WTC11 (cell line): ENCODE results near the gene NECAB3.

Experiments
- ELF4 ChIP-seq: sonication (generic); formaldehyde crosslinking; IDR thresholded peaks from 2 replicates; pipeline ENCODE4 v1.8.1; 2022; ENCODE audit warnings: low read depth, mild to moderate bottlenecking, moderate library complexity, missing genetic modification reagents
- ESRRA ChIP-seq: sonication (generic); formaldehyde crosslinking; IDR thresholded peaks from 2 replicates; pipeline ENCODE4 v1.8.1; 2022; ENCODE audit warnings: mild to moderate bottlenecking, missing genetic modification reagents, borderline replicate concordance
- IRF2 ChIP-seq: sonication (generic); formaldehyde crosslinking; IDR thresholded peaks from 2 replicates; pipeline ENCODE4 v1.8.0; 2022; ENCODE audit warnings: low read depth, missing genetic modification reagents, borderline replicate concordance
- KAT7 ChIP-seq: sonication (generic); formaldehyde crosslinking; IDR thresholded peaks from 2 replicates; pipeline ENCODE4 v1.8.1; 2023; ENCODE audit warnings: missing genetic modification reagents, mild to moderate bottlenecking, borderline replicate concordance
- RELA ChIP-seq: sonication (generic); formaldehyde crosslinking; IDR thresholded peaks from 2 replicates; pipeline ENCODE4 v1.8.1; 2022; ENCODE audit warnings: missing genetic modification reagents, mild to moderate bottlenecking, borderline replicate concordance
- TEAD4 ChIP-seq: sonication (generic); formaldehyde crosslinking; IDR thresholded peaks from 2 replicates; pipeline ENCODE4 v1.8.0; 2022; ENCODE audit warnings: mild to moderate bottlenecking, missing genetic modification reagents
- TP53 ChIP-seq: sonication (generic); formaldehyde crosslinking; IDR thresholded peaks from 2 replicates; pipeline ENCODE4 v1.8.1; 2023; ENCODE audit warnings: mild to moderate bottlenecking, missing genetic modification reagents
- ZNF263 ChIP-seq: sonication (generic); formaldehyde crosslinking; IDR thresholded peaks from 2 replicates; pipeline ENCODE4 v1.8.1; 2022; ENCODE audit warnings: low read depth, mild to moderate bottlenecking, moderate library complexity, missing genetic modification reagents
- TF ChIP-seq, protein P1 (sequence below): fragments of 200-600 bp; IDR thresholded peaks from 2 replicates; pipeline ENCODE4 v1.8.0; 2022; ENCODE audit warnings: antibody characterized with exemption
- TF ChIP-seq, protein P2 (sequence below): sonication (generic); formaldehyde crosslinking; IDR thresholded peaks from 2 replicates; pipeline ENCODE4 v1.8.0; 2022; ENCODE audit warnings: mild to moderate bottlenecking, missing genetic modification reagents
- TF ChIP-seq, protein P3 (sequence below): sonication (generic); formaldehyde crosslinking; IDR thresholded peaks from 2 replicates; pipeline ENCODE4 v1.8.1; 2022; ENCODE audit warnings: mild to moderate bottlenecking, moderate library complexity, missing genetic modification reagents
- TF ChIP-seq, protein P4 (sequence below): sonication (generic); formaldehyde crosslinking; IDR thresholded peaks from 2 replicates; pipeline ENCODE4 v1.8.1; 2022; ENCODE audit warnings: low read depth, mild to moderate bottlenecking, moderate library complexity, missing genetic modification reagents, borderline replicate concordance
- TF ChIP-seq, protein P5 (sequence below): sonication (generic); formaldehyde crosslinking; IDR thresholded peaks from 2 replicates; pipeline ENCODE4 v1.8.1; 2023; ENCODE audit warnings: mild to moderate bottlenecking, missing genetic modification reagents, borderline replicate concordance
- TF ChIP-seq, protein P6 (sequence below): sonication (generic); formaldehyde crosslinking; IDR thresholded peaks from 2 replicates; pipeline ENCODE4 v1.8.1; 2022; ENCODE audit warnings: missing genetic modification reagents, borderline replicate concordance

DNA sequence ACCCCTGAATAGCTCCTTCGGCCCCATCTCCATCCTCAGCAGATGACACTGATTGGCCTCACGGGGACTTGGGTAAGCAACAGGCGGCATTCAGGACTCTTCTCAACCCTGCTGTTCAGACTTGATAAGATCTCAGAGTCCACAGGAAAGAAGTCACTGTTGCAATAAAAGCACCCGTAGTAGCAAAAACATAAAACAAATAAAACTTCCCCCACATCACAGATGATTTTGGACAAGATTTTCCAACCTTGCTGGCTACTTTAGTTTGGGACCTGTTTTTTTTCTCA lies 29.2 kb downstream of the NECAB3 start:
- TF ChIP-seq KAT7 (CRISPR knock-in tag) (no peak), TP53 (CRISPR knock-in tag) (no peak), TEAD4 (CRISPR knock-in tag) (no peak), IRF2 (CRISPR knock-in tag) (no peak), ESRRA (CRISPR knock-in tag) (no peak), ELF4 (CRISPR knock-in tag) (no peak), ZNF263 (no peak), RELA (no peak)
- TF ChIP-seq, protein P1, sequence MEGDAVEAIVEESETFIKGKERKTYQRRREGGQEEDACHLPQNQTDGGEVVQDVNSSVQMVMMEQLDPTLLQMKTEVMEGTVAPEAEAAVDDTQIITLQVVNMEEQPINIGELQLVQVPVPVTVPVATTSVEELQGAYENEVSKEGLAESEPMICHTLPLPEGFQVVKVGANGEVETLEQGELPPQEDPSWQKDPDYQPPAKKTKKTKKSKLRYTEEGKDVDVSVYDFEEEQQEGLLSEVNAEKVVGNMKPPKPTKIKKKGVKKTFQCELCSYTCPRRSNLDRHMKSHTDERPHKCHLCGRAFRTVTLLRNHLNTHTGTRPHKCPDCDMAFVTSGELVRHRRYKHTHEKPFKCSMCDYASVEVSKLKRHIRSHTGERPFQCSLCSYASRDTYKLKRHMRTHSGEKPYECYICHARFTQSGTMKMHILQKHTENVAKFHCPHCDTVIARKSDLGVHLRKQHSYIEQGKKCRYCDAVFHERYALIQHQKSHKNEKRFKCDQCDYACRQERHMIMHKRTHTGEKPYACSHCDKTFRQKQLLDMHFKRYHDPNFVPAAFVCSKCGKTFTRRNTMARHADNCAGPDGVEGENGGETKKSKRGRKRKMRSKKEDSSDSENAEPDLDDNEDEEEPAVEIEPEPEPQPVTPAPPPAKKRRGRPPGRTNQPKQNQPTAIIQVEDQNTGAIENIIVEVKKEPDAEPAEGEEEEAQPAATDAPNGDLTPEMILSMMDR, result no peak
- TF ChIP-seq, protein P2, sequence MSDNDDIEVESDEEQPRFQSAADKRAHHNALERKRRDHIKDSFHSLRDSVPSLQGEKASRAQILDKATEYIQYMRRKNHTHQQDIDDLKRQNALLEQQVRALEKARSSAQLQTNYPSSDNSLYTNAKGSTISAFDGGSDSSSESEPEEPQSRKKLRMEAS (CRISPR knock-in tag), result no peak
- TF ChIP-seq, protein P3, sequence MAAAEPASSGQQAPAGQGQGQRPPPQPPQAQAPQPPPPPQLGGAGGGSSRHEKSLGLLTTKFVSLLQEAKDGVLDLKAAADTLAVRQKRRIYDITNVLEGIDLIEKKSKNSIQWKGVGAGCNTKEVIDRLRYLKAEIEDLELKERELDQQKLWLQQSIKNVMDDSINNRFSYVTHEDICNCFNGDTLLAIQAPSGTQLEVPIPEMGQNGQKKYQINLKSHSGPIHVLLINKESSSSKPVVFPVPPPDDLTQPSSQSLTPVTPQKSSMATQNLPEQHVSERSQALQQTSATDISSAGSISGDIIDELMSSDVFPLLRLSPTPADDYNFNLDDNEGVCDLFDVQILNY (CRISPR knock-in tag), result no peak
- TF ChIP-seq, protein P4, sequence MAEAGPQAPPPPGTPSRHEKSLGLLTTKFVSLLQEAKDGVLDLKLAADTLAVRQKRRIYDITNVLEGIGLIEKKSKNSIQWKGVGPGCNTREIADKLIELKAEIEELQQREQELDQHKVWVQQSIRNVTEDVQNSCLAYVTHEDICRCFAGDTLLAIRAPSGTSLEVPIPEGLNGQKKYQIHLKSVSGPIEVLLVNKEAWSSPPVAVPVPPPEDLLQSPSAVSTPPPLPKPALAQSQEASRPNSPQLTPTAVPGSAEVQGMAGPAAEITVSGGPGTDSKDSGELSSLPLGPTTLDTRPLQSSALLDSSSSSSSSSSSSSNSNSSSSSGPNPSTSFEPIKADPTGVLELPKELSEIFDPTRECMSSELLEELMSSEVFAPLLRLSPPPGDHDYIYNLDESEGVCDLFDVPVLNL, result no peak
- TF ChIP-seq, protein P5, sequence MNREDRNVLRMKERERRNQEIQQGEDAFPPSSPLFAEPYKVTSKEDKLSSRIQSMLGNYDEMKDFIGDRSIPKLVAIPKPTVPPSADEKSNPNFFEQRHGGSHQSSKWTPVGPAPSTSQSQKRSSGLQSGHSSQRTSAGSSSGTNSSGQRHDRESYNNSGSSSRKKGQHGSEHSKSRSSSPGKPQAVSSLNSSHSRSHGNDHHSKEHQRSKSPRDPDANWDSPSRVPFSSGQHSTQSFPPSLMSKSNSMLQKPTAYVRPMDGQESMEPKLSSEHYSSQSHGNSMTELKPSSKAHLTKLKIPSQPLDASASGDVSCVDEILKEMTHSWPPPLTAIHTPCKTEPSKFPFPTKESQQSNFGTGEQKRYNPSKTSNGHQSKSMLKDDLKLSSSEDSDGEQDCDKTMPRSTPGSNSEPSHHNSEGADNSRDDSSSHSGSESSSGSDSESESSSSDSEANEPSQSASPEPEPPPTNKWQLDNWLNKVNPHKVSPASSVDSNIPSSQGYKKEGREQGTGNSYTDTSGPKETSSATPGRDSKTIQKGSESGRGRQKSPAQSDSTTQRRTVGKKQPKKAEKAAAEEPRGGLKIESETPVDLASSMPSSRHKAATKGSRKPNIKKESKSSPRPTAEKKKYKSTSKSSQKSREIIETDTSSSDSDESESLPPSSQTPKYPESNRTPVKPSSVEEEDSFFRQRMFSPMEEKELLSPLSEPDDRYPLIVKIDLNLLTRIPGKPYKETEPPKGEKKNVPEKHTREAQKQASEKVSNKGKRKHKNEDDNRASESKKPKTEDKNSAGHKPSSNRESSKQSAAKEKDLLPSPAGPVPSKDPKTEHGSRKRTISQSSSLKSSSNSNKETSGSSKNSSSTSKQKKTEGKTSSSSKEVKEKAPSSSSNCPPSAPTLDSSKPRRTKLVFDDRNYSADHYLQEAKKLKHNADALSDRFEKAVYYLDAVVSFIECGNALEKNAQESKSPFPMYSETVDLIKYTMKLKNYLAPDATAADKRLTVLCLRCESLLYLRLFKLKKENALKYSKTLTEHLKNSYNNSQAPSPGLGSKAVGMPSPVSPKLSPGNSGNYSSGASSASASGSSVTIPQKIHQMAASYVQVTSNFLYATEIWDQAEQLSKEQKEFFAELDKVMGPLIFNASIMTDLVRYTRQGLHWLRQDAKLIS (CRISPR knock-in tag), result no peak
- TF ChIP-seq, protein P6, sequence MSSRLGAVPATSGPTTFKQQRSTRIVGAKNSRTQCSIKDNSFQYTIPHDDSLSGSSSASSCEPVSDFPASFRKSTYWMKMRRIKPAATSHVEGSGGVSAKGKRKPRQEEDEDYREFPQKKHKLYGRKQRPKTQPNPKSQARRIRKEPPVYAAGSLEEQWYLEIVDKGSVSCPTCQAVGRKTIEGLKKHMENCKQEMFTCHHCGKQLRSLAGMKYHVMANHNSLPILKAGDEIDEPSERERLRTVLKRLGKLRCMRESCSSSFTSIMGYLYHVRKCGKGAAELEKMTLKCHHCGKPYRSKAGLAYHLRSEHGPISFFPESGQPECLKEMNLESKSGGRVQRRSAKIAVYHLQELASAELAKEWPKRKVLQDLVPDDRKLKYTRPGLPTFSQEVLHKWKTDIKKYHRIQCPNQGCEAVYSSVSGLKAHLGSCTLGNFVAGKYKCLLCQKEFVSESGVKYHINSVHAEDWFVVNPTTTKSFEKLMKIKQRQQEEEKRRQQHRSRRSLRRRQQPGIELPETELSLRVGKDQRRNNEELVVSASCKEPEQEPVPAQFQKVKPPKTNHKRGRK, result no peak
